ENCODE results near the gene BICRA.

BICRA gene

GRCh38 chr19:47750752-47751151 lies 141.8 kb downstream of the BICRA start:
- no peak for DNase-seq (ENCODE audit: low read depth)

DNA sequence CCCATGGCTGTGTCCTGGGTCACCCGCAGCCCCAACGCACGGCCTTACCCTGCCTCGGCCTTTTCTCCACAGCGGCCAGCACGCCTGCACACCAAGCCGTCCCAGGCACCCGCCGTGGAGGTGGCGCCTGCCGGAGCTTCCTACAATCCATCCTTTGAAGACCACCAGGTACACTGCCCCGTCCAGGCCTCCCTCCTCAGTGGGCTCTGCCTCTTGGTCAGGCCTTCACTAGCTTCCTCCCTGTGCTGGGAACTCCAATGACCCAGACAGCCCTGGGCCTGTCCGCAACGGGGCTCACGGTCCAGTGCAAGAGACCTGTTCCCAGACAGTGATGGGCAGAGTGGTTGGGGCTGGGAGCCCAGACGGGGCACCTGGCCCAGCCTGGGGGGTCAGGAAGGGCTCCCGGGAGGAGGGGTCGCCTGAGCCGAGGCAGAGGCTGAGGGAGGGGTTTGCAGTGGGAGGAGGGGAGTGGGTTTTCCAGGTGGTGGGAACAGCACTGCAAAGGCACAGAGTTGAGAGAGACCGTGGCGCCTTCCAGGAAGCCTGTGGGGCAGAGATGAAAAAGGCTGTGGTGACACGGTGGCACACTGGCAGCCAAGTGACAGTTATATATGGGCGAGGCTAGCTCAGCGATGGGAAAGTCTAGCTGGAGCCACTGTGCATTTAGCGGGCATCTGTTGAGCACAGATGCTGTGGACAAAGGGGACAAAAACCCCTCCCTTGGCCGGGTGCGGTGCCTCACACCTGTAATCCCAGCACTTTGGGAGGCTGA lies 143.7 kb downstream of the BICRA start:
- no peak for DNase-seq (ENCODE audit: low read depth)

Data from activated T-helper 9 cell treated with anti-CD3 and anti-CD28 coated beads, Interleukin-2, amount 50 U/mL, for 16 hours (primary cell).